Neural cell (in vitro differentiated cells): ENCODE data around the gene PTPRG. TPM values are rescaled to one million over a fixed set of nuclear protein-coding genes. Genes with fewer than 3 reads are reported as not detected.

ENCODE experiments used
- H2AFZ ChIP-seq: fragments of 200-600, 300-800 bp; sonication (generic), shearing (Covaris generic); 2 replicates; pipeline ENCODE4 v1.6.0; 2014; ENCODE audit warnings: low read depth, mild to moderate bottlenecking, antibody characterized with exemption, low read length, moderate library complexity
- H3F3A ChIP-seq: fragments of 200-600 bp; shearing (Covaris generic); 2 replicates; pipeline ENCODE4 v1.6.1; 2016; ENCODE audit warnings: mild to moderate bottlenecking, moderate library complexity, mixed read lengths, antibody characterized with exemption, low read length; ENCODE audit not compliant: insufficient read depth, poor library complexity, severe bottlenecking
- H3K27ac ChIP-seq: fragments of 200-600, 300-800 bp; sonication (generic), shearing (Covaris generic); 2 replicates; pipeline ENCODE4 v1.5.1; 2014; ENCODE audit warnings: mild to moderate bottlenecking, low read length, moderate library complexity
- H3K27me3 ChIP-seq: fragments of 300-800, 200-600 bp; sonication (generic), shearing (Covaris generic); 2 replicates; pipeline ENCODE4 v1.6.0; 2014; ENCODE audit warnings: mild to moderate bottlenecking, low read depth, low read length, moderate library complexity; ENCODE audit not compliant: insufficient read depth
- H3K36me3 ChIP-seq: fragments of 300-800, 200-600 bp; sonication (generic), shearing (Covaris generic); 2 replicates; pipeline ENCODE4 v1.5.1; 2014; ENCODE audit warnings: mild to moderate bottlenecking, antibody characterized with exemption, low read length, moderate library complexity; ENCODE audit not compliant: insufficient read depth
- H3K4me2 ChIP-seq: fragments of 300-800, 200-600 bp; sonication (generic), shearing (Covaris generic); 2 replicates; pipeline ENCODE4 v1.6.0; 2014; ENCODE audit warnings: mild to moderate bottlenecking, low read length
- H3K4me3 ChIP-seq: fragments of 300-800, 200-600 bp; sonication (generic), shearing (Covaris generic); 2 replicates; pipeline ENCODE4 v1.5.1; 2014; ENCODE audit warnings: mild to moderate bottlenecking, low read length, moderate library complexity
- H3K79me2 ChIP-seq: fragments of 200-600 bp; shearing (Covaris generic); replicated peaks from 2 replicates; pipeline ENCODE4 v1.6.0; 2014; ENCODE audit warnings: mild to moderate bottlenecking, low read length, moderate library complexity; ENCODE audit not compliant: insufficient read depth
- H3K9ac ChIP-seq: fragments of 300-800, 200-600 bp; sonication (generic), shearing (Covaris generic); 2 replicates; pipeline ENCODE4 v1.6.1; 2016; ENCODE audit warnings: mild to moderate bottlenecking, low read length, mixed read lengths
- H3K9me2 ChIP-seq: fragments of 200-600 bp; shearing (Covaris generic); 2 replicates; pipeline ENCODE4 v1.6.1; 2016; ENCODE audit warnings: mild to moderate bottlenecking, low read length, mixed read lengths; ENCODE audit not compliant: insufficient read depth
- H3K9me3 ChIP-seq: fragments of 200-600, 300-800 bp; sonication (generic), shearing (Covaris generic); 2 replicates; pipeline ENCODE4 v1.6.1; 2016; ENCODE audit warnings: mild to moderate bottlenecking, mixed run types, low read length, moderate library complexity, mixed read lengths
- H4K20me1 ChIP-seq: fragments of 200-600 bp; shearing (Covaris generic); 2 replicates; pipeline ENCODE4 v1.6.1; 2016; ENCODE audit warnings: mild to moderate bottlenecking, mixed run types; ENCODE audit not compliant: insufficient read depth
- EP300 ChIP-seq: fragments of 450-650 bp; conservative IDR thresholded peaks from 2 replicates; pipeline ENCODE4 v1.6.1; 2014; ENCODE audit warnings: antibody characterized with exemption, mild to moderate bottlenecking, moderate library complexity; ENCODE audit not compliant: poor library complexity, severe bottlenecking
- EZH2 ChIP-seq: fragments of 200-600, 300-800 bp; shearing (Covaris generic), sonication (generic); IDR thresholded peaks from 2 replicates; pipeline ENCODE4 v1.6.1; 2014; ENCODE audit warnings: antibody characterized with exemption, low read length, borderline replicate concordance, mild to moderate bottlenecking; ENCODE audit not compliant: insufficient read depth, poor library complexity, severe bottlenecking
- MXI1 ChIP-seq: fragments of 450-650 bp; conservative IDR thresholded peaks from 2 replicates; pipeline ENCODE4 v1.6.1; 2014; ENCODE audit warnings: antibody characterized with exemption, mild to moderate bottlenecking; ENCODE audit not compliant: poor library complexity, severe bottlenecking
- POLR2AphosphoS5 ChIP-seq: IDR thresholded peaks from 2 replicates; pipeline ENCODE4 v1.6.1; 2012
- RAD21 ChIP-seq: fragments of 450-650 bp; conservative IDR thresholded peaks from 2 replicates; pipeline ENCODE4 v1.6.1; 2014; ENCODE audit warnings: antibody characterized with exemption, mild to moderate bottlenecking, moderate library complexity
- SMC3 ChIP-seq: fragments of 450-650 bp; conservative IDR thresholded peaks from 2 replicates; pipeline ENCODE4 v1.6.1; 2014; ENCODE audit warnings: antibody characterized with exemption, mild to moderate bottlenecking, moderate library complexity; ENCODE audit not compliant: poor library complexity
- TAF1 ChIP-seq: IDR thresholded peaks from 2 replicates; pipeline ENCODE4 v1.6.1; 2012; ENCODE audit warnings: low read depth
- polyA plus RNA-seq: library from polyadenylated mRNA; depleted of rRNA; stranded (reverse); fragments of >200 nt; gene quantifications from 2 replicates; pipeline ENCODE4 v1.2.3, GENCODE V29; 2014
- TF ChIP-seq, protein P1 (sequence below): fragments of 450-650 bp; IDR thresholded peaks from 2 replicates; pipeline ENCODE4 v1.5.1; 2014; ENCODE audit warnings: antibody characterized with exemption, mild to moderate bottlenecking, moderate library complexity; ENCODE audit not compliant: poor library complexity, severe bottlenecking
- TF ChIP-seq, protein P2 (sequence below): IDR thresholded peaks from 2 replicates; pipeline ENCODE4 v1.6.1; 2012; ENCODE audit warnings: borderline replicate concordance

The PTPRG gene
- polyA plus RNA-seq, 1 donor from 2014 or later, result 33.1 TPM

DNA sequence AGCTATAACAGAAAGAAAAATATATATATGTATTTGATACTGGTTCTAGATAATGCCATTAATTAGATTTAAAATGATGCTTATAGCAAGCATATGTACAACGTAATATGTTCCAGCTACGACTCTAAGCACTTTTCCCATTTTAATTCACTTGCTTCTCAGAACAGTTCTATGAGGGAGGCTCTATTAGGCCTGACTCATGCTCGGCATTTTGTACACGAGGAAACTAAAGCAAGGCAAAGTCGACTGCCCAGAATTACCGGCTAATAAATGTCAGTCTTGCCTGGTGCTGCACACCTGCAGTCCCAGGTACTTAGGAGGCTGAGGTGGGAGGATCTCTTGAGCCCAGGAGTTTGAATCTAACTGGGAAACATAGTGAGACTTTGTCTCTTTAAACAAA lies 106.0 kb downstream of the PTPRG start:
- TF ChIP-seq SMC3 (no peak), POLR2AphosphoS5 (no peak), EZH2 (no peak), EP300 (no peak), MXI1 (no peak), RAD21 (no peak), TAF1 (no peak)
- TF ChIP-seq, protein P1, sequence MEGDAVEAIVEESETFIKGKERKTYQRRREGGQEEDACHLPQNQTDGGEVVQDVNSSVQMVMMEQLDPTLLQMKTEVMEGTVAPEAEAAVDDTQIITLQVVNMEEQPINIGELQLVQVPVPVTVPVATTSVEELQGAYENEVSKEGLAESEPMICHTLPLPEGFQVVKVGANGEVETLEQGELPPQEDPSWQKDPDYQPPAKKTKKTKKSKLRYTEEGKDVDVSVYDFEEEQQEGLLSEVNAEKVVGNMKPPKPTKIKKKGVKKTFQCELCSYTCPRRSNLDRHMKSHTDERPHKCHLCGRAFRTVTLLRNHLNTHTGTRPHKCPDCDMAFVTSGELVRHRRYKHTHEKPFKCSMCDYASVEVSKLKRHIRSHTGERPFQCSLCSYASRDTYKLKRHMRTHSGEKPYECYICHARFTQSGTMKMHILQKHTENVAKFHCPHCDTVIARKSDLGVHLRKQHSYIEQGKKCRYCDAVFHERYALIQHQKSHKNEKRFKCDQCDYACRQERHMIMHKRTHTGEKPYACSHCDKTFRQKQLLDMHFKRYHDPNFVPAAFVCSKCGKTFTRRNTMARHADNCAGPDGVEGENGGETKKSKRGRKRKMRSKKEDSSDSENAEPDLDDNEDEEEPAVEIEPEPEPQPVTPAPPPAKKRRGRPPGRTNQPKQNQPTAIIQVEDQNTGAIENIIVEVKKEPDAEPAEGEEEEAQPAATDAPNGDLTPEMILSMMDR, result no peak
- TF ChIP-seq, protein P2, sequence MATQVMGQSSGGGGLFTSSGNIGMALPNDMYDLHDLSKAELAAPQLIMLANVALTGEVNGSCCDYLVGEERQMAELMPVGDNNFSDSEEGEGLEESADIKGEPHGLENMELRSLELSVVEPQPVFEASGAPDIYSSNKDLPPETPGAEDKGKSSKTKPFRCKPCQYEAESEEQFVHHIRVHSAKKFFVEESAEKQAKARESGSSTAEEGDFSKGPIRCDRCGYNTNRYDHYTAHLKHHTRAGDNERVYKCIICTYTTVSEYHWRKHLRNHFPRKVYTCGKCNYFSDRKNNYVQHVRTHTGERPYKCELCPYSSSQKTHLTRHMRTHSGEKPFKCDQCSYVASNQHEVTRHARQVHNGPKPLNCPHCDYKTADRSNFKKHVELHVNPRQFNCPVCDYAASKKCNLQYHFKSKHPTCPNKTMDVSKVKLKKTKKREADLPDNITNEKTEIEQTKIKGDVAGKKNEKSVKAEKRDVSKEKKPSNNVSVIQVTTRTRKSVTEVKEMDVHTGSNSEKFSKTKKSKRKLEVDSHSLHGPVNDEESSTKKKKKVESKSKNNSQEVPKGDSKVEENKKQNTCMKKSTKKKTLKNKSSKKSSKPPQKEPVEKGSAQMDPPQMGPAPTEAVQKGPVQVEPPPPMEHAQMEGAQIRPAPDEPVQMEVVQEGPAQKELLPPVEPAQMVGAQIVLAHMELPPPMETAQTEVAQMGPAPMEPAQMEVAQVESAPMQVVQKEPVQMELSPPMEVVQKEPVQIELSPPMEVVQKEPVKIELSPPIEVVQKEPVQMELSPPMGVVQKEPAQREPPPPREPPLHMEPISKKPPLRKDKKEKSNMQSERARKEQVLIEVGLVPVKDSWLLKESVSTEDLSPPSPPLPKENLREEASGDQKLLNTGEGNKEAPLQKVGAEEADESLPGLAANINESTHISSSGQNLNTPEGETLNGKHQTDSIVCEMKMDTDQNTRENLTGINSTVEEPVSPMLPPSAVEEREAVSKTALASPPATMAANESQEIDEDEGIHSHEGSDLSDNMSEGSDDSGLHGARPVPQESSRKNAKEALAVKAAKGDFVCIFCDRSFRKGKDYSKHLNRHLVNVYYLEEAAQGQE, result no peak
- Histone ChIP-seq H3K27ac (no peak overlapping the region), H3F3A (no peaks in the 10 kb centered on the region), H2AFZ (no peak overlapping the region), H3K36me3 (no peaks in the 10 kb centered on the region), H3K4me3 (no peak overlapping the region), H3K9me2 (no peaks in the 10 kb centered on the region), H3K4me2 (no peak overlapping the region), H3K79me2 (peaks cover 6% of the 10 kb centered on the region), H4K20me1 (no peaks in the 10 kb centered on the region), H3K27me3 (no peaks in the 10 kb centered on the region), H3K9ac (no peak overlapping the region), H3K9me3 (no peaks in the 10 kb centered on the region)

DNA sequence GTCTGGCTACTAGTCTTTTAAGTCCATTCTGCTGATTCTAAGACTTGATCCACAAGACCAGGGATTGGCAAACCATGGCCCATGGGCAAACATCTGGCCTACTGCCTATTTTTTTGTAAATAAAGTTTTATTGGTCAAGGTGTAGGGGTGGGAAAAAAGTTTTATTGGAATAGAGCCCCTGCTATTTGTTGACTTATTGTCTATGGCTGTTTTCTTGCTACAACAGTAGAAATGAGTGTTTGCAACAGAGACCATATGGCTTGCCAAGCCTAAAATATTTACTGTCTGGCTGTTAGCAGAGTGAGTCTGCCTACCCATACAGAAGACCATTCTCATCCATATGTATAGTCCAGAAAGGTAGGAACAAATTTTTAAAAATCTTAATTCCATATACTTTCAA lies 106.4 kb downstream of the PTPRG start:
- no peaks in the 10 kb centered on the region for H4K20me1 ChIP-seq

More for the DNA sequence above, 106.4 kb downstream of the PTPRG start:
- TF ChIP-seq SMC3 (no peak), EP300 (no peak)
- Histone ChIP-seq H3K4me2 (no peak overlapping the region), H3K36me3 (no peaks in the 10 kb centered on the region), H3K9ac (no peak overlapping the region), H2AFZ (no peak overlapping the region), H3K79me2 (peaks cover 6% of the 10 kb centered on the region), H3K9me3 (no peaks in the 10 kb centered on the region), H3K4me3 (no peak overlapping the region), H3K27me3 (no peaks in the 10 kb centered on the region), H3K9me2 (no peaks in the 10 kb centered on the region), H3F3A (no peaks in the 10 kb centered on the region), H3K27ac (no peak overlapping the region)
